ENCODE results near the gene EHMT1.

EHMT1 gene

DNA sequence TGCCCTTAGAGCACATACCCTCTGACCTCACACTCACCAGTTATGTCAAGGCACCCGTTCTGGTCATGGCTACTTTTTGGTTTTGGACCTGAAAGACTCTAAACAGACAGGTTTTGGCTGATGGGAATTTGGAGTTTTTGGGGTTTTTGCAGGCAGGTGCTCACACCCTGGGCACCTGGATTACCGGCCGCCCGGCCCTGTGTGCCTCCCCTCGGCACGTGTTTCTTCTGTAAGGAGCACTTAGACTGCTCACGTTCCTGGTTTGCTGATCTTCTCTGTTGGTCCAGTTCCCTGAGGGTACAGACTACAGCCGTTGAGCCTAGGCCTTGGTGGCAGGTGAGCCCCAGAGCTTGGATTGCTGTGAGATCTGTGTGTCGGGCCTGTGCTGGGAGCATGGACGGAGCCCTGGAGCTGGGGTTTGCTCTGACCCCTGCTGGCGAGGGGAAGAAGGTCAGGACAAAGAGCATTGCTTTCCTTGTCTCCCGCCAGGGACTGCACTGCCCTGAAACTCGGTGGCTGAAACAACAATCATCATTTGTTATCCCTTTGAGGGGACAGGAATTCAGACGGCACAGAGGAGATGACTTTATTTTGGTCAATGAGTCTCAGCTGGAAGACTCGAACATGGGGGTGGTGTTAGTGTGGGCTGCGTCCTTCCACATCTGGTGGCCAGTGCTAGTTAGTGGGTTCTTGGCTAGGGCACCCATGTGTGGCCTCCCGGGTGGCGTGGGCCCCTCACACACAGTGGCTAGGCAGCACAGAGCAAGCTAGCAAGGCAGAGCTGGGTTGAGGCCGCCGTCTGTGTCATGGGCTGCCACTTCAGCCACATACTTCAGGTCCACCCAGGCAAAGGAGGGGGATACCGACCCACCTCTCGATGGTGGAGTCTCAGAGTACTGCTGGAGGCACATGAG, 76.4 kb downstream of the EHMT1 start:
- H3K36me3 ChIP-seq = no peaks in the 10 kb centered on the region
- no peak overlapping the region for H3K4me3 ChIP-seq
- no peak overlapping the region for H3K27ac ChIP-seq
- intact Hi-C loops (cut with DNase I; ENCODE audit: low total_unique reads) = no loop called here
- no peaks in the 10 kb centered on the region for H3K27me3 ChIP-seq
- DNase-seq = no peak
- H3K9me3 ChIP-seq = no peaks in the 10 kb centered on the region
- TF ChIP-seq, protein P1, sequence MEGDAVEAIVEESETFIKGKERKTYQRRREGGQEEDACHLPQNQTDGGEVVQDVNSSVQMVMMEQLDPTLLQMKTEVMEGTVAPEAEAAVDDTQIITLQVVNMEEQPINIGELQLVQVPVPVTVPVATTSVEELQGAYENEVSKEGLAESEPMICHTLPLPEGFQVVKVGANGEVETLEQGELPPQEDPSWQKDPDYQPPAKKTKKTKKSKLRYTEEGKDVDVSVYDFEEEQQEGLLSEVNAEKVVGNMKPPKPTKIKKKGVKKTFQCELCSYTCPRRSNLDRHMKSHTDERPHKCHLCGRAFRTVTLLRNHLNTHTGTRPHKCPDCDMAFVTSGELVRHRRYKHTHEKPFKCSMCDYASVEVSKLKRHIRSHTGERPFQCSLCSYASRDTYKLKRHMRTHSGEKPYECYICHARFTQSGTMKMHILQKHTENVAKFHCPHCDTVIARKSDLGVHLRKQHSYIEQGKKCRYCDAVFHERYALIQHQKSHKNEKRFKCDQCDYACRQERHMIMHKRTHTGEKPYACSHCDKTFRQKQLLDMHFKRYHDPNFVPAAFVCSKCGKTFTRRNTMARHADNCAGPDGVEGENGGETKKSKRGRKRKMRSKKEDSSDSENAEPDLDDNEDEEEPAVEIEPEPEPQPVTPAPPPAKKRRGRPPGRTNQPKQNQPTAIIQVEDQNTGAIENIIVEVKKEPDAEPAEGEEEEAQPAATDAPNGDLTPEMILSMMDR (IDR thresholded peaks at IDR 0.05) = peak; percentile 14 to 29
- peaks cover 0 to 35% (median 19%) of the 10 kb centered on the region in 4 donors for H3K4me1 ChIP-seq

- H3K36me3 ChIP-seq = no peaks in the 10 kb centered on the region
- no peak for DNase-seq
- no peaks in the 10 kb centered on the region for H3K27me3 ChIP-seq
- intact Hi-C loops (cut with DNase I; ENCODE audit: low total_unique reads) = no loop called here
- TF ChIP-seq, protein P1 (IDR thresholded peaks at IDR 0.05) = no peak
- H3K4me3 ChIP-seq = no peak overlapping the region
- peaks cover 0 to 24% (median 15%) of the 10 kb centered on the region in 4 donors for H3K4me1 ChIP-seq
- H3K9me3 ChIP-seq = no peaks in the 10 kb centered on the region
- no peak overlapping the region for H3K27ac ChIP-seq
Measured at GRCh38 chr9:137696136-137696925, 77.5 kb downstream of the EHMT1 start.

DNA sequence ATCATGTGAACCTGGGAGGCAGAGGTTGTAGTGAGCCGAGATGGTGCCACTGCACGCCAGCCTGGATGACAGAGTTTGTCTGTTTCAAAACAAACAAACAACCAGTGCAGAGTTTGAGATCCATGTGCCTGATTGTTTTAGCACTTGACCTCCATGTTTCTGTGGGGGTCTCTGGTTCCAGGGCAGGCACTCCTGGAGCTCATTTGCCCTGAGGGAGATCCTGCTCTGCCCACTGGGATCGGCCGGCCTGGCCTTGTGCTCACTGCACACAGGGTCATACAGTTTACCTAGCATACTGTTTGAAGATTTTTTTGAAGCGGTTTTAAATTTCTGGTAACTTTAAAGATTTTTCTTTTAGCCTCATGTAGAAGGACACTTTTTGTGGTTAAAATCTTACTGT, 78.4 kb downstream of the EHMT1 start:
- DNase-seq = peak in 1 of 2 donors; percentile 20
- Histone ChIP-seq H3K9me3 (no peaks in the 10 kb centered on the region), H3K27me3 (no peaks in the 10 kb centered on the region), H3K4me3 (no peak overlapping the region), H3K36me3 (no peaks in the 10 kb centered on the region), H3K27ac (no peak overlapping the region), H3K4me1 (peaks cover 0 to 19% (median 13%) of the 10 kb centered on the region in 4 donors)
- intact Hi-C loops (cut with DNase I; ENCODE audit: low total_unique reads) = no loop called here
- TF ChIP-seq, protein P1 (IDR thresholded peaks at IDR 0.05) = no peak

DNA sequence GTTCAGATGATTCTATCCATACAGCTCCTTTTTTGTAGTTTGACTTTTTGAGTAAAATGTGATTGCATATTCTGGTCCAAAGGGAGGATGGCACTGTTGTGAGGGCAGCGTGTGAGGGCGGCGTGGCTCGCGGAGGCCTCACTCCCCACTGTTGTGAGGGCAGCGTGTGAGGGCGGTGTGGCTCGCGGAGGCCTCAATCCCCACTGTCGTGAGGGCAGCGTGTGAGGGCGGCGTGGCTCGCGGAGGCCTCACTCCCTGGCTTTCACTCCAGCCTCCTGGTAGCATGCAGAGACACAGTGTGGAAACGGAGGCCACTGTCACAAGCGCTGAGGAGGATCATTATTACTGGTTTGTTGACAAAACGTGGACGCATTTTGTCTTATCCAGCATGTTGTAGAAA, 79.0 kb downstream of the EHMT1 start:
- intact Hi-C loops (cut with DNase I; ENCODE audit: low total_unique reads) = no loop called here
- peak in 1 of 2 donors; percentile 27 for DNase-seq
- Histone ChIP-seq H3K4me1 (peaks cover 0 to 18% (median 12%) of the 10 kb centered on the region in 4 donors), H3K4me3 (no peak overlapping the region), H3K27ac (no peak overlapping the region), H3K36me3 (no peaks in the 10 kb centered on the region), H3K27me3 (no peaks in the 10 kb centered on the region), H3K9me3 (no peaks in the 10 kb centered on the region)
- TF ChIP-seq, protein P1 (IDR thresholded peaks at IDR 0.05) = no peak

DNA sequence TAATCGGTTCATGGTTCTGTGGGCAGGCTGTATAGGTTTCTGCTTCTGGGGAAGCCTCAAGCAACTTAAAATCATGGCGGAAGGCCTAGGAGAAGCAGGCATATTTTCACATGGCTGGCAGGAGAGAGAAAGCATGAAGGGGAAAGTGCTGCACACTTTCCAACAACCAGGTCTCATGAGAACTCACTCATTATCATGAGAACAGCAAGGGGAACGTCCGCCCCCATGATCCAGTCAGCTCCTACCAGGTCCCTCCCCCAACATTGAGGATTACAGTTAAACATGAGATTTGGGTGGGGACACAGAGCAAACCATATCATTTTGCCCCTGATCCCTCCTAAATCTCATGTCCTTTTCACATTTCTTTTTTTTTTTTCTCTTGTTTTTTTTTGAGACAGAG, 82.1 kb downstream of the EHMT1 start:
- Histone ChIP-seq H3K36me3 (no peaks in the 10 kb centered on the region), H3K4me1 (peaks cover 0 to 6% (median 1%) of the 10 kb centered on the region in 4 donors), H3K27me3 (no peaks in the 10 kb centered on the region), H3K4me3 (no peak overlapping the region), H3K27ac (no peak overlapping the region), H3K9me3 (no peaks in the 10 kb centered on the region)
- no peak for DNase-seq
- intact Hi-C loops (cut with DNase I; ENCODE audit: low total_unique reads) = no loop called here
- TF ChIP-seq, protein P1 (IDR thresholded peaks at IDR 0.05) = no peak

Data from tibial artery (tissue), 4 donors.